Measurements from ENCODE around the gene CACNB4.

The CACNB4 gene

DNA sequence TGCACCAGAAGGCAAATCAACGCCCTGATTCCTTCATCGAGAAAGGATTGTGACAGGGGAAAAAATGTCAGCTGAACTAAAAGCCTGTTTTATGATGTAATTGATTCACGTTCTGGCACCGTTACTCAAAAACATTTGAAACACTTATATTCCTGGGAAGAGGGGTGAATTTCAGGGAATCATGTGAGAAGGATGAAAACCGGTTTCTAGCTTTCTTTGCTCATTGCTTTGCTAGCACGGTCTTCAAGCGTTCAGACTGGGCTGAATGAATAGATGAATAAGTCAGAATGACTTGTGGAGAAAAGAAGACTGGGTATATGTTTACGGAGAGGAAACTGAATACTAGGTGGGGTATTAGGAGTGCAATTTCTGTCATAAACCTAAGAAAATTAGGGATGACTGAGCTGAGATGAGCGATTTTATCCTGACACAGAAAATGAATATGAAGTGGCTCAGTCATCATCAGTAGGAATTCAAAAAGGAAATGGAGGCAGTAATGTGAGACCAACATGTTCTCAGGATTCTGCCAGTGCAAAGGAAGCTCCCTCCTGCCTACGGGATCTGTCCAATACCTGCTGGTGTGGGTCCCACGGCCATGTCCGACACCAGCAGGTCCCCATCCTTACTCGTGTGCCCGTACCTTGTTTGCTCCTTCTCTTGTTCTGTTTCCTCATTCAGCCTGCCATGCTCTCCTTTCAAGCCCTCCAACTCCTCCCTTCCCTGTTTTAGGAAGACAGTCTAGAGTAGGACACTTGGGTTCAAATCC is 146.0 kb downstream of the CACNB4 start:
- Histone ChIP-seq H3K36me3 (no peaks in the 10 kb centered on the region), H3K27me3 (peaks cover 5% of the 10 kb centered on the region), H3K9me3 (no peaks in the 10 kb centered on the region), H3K4me1 (ENCODE audit: control insufficient read depth in 1 of 2, insufficient read depth in 1 of 2, low read depth in 1 of 2, low read length in 1 of 2) (no peaks in the 10 kb centered on the region), H3K4me3 (ENCODE audit: low read depth in 1 of 2, low read length in 1 of 2) (no peak overlapping the region), H3K27ac (no peak overlapping the region)
- TF ChIP-seq, protein P1, sequence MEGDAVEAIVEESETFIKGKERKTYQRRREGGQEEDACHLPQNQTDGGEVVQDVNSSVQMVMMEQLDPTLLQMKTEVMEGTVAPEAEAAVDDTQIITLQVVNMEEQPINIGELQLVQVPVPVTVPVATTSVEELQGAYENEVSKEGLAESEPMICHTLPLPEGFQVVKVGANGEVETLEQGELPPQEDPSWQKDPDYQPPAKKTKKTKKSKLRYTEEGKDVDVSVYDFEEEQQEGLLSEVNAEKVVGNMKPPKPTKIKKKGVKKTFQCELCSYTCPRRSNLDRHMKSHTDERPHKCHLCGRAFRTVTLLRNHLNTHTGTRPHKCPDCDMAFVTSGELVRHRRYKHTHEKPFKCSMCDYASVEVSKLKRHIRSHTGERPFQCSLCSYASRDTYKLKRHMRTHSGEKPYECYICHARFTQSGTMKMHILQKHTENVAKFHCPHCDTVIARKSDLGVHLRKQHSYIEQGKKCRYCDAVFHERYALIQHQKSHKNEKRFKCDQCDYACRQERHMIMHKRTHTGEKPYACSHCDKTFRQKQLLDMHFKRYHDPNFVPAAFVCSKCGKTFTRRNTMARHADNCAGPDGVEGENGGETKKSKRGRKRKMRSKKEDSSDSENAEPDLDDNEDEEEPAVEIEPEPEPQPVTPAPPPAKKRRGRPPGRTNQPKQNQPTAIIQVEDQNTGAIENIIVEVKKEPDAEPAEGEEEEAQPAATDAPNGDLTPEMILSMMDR (IDR thresholded peaks at IDR 0.05), result no peak

DNA sequence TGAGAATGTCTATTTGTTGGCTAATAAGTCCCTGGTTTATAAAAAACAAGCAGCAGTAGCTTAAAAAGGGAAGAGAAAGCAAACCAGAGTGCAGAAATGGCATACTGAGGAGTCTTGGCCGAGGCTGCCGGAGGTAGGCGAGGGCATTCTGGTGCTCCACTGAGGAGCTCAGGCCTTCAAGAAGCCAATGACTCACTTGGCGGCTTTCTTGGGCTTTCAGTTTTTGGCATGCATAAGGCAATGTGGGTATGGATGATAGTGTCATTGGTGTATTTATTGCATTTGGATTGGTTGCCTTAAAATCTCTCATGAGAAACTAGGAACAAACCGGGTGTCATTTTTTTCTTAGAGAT is 151.1 kb downstream of the CACNB4 start:
- Histone ChIP-seq H3K27me3 (peaks cover 11% of the 10 kb centered on the region), H3K36me3 (no peaks in the 10 kb centered on the region), H3K4me1 (ENCODE audit: control insufficient read depth in 1 of 2, insufficient read depth in 1 of 2, low read depth in 1 of 2, low read length in 1 of 2) (peaks cover 6 to 8% of the 10 kb centered on the region in 2 experiments), H3K27ac (no peak overlapping the region), H3K9me3 (no peaks in the 10 kb centered on the region), H3K4me3 (ENCODE audit: low read depth in 1 of 2, low read length in 1 of 2) (no peak overlapping the region)
- TF ChIP-seq, protein P1 (IDR thresholded peaks at IDR 0.05), result no peak

DNA sequence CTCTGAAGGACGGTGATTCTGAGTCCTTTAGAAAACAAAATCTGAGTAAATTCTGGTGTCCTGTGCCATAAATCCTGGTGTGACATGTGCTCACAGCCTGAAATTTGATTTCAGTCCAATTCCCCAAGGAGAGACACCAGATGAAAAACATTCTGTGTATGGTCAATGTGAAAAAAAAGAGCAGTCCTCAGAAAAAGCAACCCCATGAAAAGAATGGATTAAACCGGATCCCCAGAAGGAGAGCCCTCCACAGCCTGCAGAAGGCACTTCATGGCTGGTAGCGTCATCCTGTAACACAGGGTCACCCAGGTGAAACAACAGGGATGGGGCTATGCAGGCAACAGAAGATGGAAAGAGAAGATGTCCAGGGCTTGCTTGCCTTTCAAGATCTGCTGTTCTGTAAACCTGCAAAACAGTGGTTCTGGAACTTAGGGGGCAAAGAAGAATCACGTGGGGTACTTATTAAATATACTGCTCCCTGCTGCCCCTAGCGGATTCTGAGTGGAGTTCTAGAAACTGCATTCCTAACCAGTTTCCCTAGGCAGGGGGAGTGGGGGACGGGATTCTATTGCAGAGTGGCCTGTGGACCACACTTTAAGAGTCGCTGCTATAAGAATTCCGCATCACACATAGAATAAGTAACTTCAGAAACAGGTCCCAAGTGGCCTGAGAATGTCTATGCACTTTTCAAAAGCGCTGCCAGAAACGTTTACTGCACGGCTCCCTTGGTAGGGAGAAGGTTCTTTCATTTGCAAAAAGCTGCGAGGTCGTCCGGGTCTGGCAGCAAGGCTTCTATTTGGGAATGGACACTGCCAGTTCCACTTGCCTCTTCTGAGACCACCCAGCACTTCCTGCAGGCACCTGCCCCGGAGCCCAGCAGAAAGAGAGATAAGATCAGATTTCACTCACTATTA is 151.7 kb downstream of the CACNB4 start:
- peaks cover 6 to 8% of the 10 kb centered on the region in 2 experiments for H3K4me1 ChIP-seq (ENCODE audit: control insufficient read depth in 1 of 2, insufficient read depth in 1 of 2, low read depth in 1 of 2, low read length in 1 of 2)
- H3K9me3 ChIP-seq, result no peaks in the 10 kb centered on the region
- H3K36me3 ChIP-seq, result no peaks in the 10 kb centered on the region
- no peak overlapping the region for H3K27ac ChIP-seq
- H3K4me3 ChIP-seq (ENCODE audit: low read depth in 1 of 2, low read length in 1 of 2), result no peak overlapping the region
- peaks cover 11% of the 10 kb centered on the region for H3K27me3 ChIP-seq
- TF ChIP-seq, protein P1 (IDR thresholded peaks at IDR 0.05), result no peak

DNA sequence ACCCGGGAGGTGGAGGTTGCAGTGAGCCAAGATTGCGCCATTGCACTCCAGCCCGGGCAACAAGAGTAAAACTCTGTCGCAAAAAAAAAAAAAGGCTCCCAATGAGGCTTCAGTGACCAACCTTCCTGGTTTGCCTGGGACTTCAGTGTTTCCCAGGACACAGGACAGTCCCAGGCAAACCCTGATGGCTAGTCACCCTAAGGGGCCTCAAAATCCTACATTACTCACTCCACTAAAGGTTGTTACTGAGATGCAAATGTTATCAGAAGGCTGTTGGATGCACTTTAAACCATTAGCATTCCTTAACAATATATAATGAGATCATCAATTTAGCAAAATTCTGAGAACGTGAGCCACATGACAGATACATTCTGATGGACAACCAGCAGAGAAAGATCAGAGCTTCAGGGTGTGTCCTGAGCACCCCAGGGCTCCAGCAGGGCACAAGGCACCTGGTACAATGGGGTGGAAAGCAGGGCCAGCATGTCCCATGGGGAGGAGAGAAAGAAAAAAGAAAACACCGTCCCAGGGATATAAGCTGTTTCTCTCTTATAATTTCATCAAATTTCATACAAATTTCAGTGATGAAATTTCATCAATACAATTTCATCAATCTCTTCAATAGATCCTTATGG is 152.5 kb downstream of the CACNB4 start:
- no peaks in the 10 kb centered on the region for H3K36me3 ChIP-seq
- TF ChIP-seq, protein P1 (IDR thresholded peaks at IDR 0.05), result no peak
- no peak overlapping the region for H3K27ac ChIP-seq
- H3K4me1 ChIP-seq (ENCODE audit: control insufficient read depth in 1 of 2, insufficient read depth in 1 of 2, low read depth in 1 of 2, low read length in 1 of 2), result peaks cover 6 to 8% of the 10 kb centered on the region in 2 experiments
- peaks cover 11% of the 10 kb centered on the region for H3K27me3 ChIP-seq
- H3K9me3 ChIP-seq, result no peaks in the 10 kb centered on the region
- H3K4me3 ChIP-seq (ENCODE audit: low read depth in 1 of 2, low read length in 1 of 2), result no peak overlapping the region

DNA sequence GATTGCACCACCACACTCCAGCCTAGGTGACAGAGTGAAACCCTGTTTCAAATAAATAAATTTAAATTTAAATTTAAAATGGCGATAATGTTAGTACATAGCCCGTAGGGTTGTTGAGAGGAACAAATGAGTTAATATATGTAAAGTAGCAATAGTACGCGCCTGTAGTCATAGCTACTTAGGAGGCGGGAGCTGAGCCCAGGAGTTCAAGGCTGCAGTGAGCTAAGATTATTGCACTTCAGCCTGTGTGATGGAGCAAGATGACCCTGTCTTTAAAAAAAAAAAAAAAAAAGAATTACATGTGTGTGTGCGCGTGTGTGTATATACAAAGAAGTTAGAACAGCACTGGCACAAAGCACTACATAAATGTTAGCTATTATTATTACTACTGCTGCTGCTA is 153.2 kb downstream of the CACNB4 start:
- Histone ChIP-seq H3K27me3 (peaks cover 11% of the 10 kb centered on the region), H3K4me1 (ENCODE audit: control insufficient read depth in 1 of 2, insufficient read depth in 1 of 2, low read depth in 1 of 2, low read length in 1 of 2) (peaks cover 6 to 8% of the 10 kb centered on the region in 2 experiments), H3K4me3 (ENCODE audit: low read depth in 1 of 2, low read length in 1 of 2) (no peak overlapping the region), H3K36me3 (no peaks in the 10 kb centered on the region), H3K27ac (no peak overlapping the region), H3K9me3 (no peaks in the 10 kb centered on the region)
- TF ChIP-seq, protein P1 (IDR thresholded peaks at IDR 0.05), result no peak

Data from neutrophil (primary cell).